Measurements from ENCODE around the gene PDZRN4. TPM values are rescaled to one million over a fixed set of nuclear protein-coding genes. Genes with fewer than 3 reads are reported as not detected.

PDZRN4 gene
- total and polyA plus RNA-seq, 2 of the 4 experiments (the other 2 are of a cell fraction): not detected

DNA sequence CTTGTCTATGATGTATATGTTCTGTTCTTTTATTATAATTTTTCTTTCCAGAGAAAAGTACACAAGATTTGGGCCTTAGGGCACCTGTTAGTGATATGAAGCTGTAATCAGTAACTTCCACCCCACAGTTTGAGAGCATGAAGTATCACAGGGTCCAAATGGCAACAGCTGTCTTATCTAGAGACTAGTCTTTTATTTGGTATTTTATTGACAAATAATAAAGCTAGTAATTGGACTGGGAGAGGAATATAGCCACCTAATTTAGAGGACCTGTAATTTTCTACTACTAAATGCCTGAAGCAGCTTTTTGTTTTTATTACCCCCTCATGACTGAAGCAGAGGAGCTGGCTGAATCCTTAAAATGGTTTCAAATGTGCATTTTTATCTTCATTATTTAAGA is 174.8 kb downstream of the PDZRN4 start:
- in situ Hi-C loops (cut with MboI; ENCODE audit: low sequenced_read_pairs) (no loop called here), intact Hi-C loops (cut with micrococcal nuclease) (no loop called here), dilution Hi-C loops (cut with HindIII; ENCODE audit: low sequenced_read_pairs, unreplicated experiment) (no loop called here)
- DNase-seq (no peak), ATAC-seq (ENCODE audit: low read depth) (no peak)
- no peak overlapping the region for H3K27ac ChIP-seq (ENCODE audit: insufficient read depth, low read length)
- no peak overlapping the region for H2BK5ac ChIP-seq (ENCODE audit: low read depth, low read length, poor library complexity, severe bottlenecking)
- POLR2A ChIA-PET (ENCODE audit: unreplicated experiment): no interaction called here
- H4K8ac ChIP-seq (ENCODE audit: low read depth in 2 of 2, low read length in 2 of 2): no peak overlapping the region
- H3K36me3 ChIP-seq (ENCODE audit: control insufficient read depth, insufficient read depth, low read length): no peaks in the 10 kb centered on the region
- no peaks in the 10 kb centered on the region for H3K9me3 ChIP-seq (ENCODE audit: control insufficient read depth, insufficient read depth, low read length)
- H3K27me3 ChIP-seq (ENCODE audit: control insufficient read depth, insufficient read depth, low read length): no peaks in the 10 kb centered on the region
- H3K14ac ChIP-seq (replicated peaks; ENCODE audit: low read depth, low read length): no peak overlapping the region
- H3K4ac ChIP-seq (ENCODE audit: low read depth, low read length): no peak overlapping the region
- TF ChIP-seq CHD1 (IDR thresholded peaks at IDR 0.05; ENCODE audit: low read depth, low read length): no peak
- no peak for TF ChIP-seq CEBPB (IDR thresholded peaks at IDR 0.05; ENCODE audit: low read depth, low read length)
- TF ChIP-seq NFE2L2 (IDR thresholded peaks at IDR 0.05; ENCODE audit: low read depth, low read length): no peak
- TF ChIP-seq RCOR1 (IDR thresholded peaks at IDR 0.05; ENCODE audit: insufficient replicate concordance, low read length): no peak
- TF ChIP-seq, protein P1, sequence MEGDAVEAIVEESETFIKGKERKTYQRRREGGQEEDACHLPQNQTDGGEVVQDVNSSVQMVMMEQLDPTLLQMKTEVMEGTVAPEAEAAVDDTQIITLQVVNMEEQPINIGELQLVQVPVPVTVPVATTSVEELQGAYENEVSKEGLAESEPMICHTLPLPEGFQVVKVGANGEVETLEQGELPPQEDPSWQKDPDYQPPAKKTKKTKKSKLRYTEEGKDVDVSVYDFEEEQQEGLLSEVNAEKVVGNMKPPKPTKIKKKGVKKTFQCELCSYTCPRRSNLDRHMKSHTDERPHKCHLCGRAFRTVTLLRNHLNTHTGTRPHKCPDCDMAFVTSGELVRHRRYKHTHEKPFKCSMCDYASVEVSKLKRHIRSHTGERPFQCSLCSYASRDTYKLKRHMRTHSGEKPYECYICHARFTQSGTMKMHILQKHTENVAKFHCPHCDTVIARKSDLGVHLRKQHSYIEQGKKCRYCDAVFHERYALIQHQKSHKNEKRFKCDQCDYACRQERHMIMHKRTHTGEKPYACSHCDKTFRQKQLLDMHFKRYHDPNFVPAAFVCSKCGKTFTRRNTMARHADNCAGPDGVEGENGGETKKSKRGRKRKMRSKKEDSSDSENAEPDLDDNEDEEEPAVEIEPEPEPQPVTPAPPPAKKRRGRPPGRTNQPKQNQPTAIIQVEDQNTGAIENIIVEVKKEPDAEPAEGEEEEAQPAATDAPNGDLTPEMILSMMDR (conservative IDR thresholded peaks at IDR 0.05; ENCODE audit: low read depth, low read length): no peak
- TF ChIP-seq MAZ (IDR thresholded peaks at IDR 0.05; ENCODE audit: borderline replicate concordance, low read depth, low read length): no peak
- TF ChIP-seq, protein P2, sequence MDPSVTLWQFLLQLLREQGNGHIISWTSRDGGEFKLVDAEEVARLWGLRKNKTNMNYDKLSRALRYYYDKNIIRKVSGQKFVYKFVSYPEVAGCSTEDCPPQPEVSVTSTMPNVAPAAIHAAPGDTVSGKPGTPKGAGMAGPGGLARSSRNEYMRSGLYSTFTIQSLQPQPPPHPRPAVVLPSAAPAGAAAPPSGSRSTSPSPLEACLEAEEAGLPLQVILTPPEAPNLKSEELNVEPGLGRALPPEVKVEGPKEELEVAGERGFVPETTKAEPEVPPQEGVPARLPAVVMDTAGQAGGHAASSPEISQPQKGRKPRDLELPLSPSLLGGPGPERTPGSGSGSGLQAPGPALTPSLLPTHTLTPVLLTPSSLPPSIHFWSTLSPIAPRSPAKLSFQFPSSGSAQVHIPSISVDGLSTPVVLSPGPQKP (IDR thresholded peaks at IDR 0.05; ENCODE audit: borderline replicate concordance, low read depth, low read length): no peak
- TF ChIP-seq RFX5 (IDR thresholded peaks at IDR 0.05; ENCODE audit: low read depth, low read length): no peak
- TF ChIP-seq FOS (IDR thresholded peaks at IDR 0.05; ENCODE audit: low read depth, low read length): no peak
- TF ChIP-seq SMC3 (IDR thresholded peaks at IDR 0.05; ENCODE audit: low read depth, low read length): no peak
- no peak for TF ChIP-seq RAD21 (IDR thresholded peaks at IDR 0.05; ENCODE audit: low read length)
- no peak overlapping the region for H2BK120ac ChIP-seq (ENCODE audit: low read depth, low read length)
- H3K56ac ChIP-seq (ENCODE audit: extremely low read depth, insufficient read depth, low read length): no peak overlapping the region
- no peak overlapping the region for H3K9ac ChIP-seq (ENCODE audit: low read depth, low read length)
- H2BK20ac ChIP-seq (ENCODE audit: low read depth, low read length): no peak overlapping the region
- CTCF ChIA-PET: interaction anchor here (1.2 kb wide), 1 partner anchor 11 kb away, joined by 5 read pairs; no protein-coding TSS in a partner anchor
- no peak overlapping the region for H2BK15ac ChIP-seq (ENCODE audit: low read depth, low read length)
- H3K4me2 ChIP-seq (ENCODE audit: low read depth, low read length): no peak overlapping the region
- no peak overlapping the region for H2AFZ ChIP-seq (replicated peaks; ENCODE audit: low read length, poor library complexity)
- no peaks in the 10 kb centered on the region for H3K4me1 ChIP-seq (ENCODE audit: control insufficient read depth, insufficient read depth, low read length)
- no TSS peak for BruUV-seq (replicated peaks)
- no peak overlapping the region for H3K4me3 ChIP-seq (ENCODE audit: insufficient read depth, low read depth, low read length)
- no peak overlapping the region for H4K5ac ChIP-seq (ENCODE audit: low read depth, low read length)
- H3K79me1 ChIP-seq (ENCODE audit: low read depth in 1 of 2, low read length in 2 of 2): no peaks in the 10 kb centered on the region
- no peak overlapping the region for H3K18ac ChIP-seq (ENCODE audit: low read depth, low read length)
- no peaks in the 10 kb centered on the region for H4K20me1 ChIP-seq (ENCODE audit: insufficient read depth, low read length)
- H3K9me1 ChIP-seq (ENCODE audit: insufficient read depth, low read length): no peaks in the 10 kb centered on the region
- H2AK9ac ChIP-seq (replicated peaks; ENCODE audit: low read depth, low read length, poor library complexity): no peak overlapping the region
- no peak overlapping the region for H2AK5ac ChIP-seq (ENCODE audit: low read depth, low read length)
- H3K23ac ChIP-seq (ENCODE audit: low read depth, low read length): no peak overlapping the region
- H4K91ac ChIP-seq (ENCODE audit: insufficient read depth, low read depth, low read length): no peak overlapping the region

All from IMR-90 (cell line).